ENCODE results near the gene CTAGE4. TPM values are rescaled to one million over a fixed set of nuclear protein-coding genes. Genes with fewer than 3 reads are reported as not detected.

CTAGE4 gene
- total and polyA plus RNA-seq, 9 of the 15 experiments (the other 6 are each of a cell fraction or from before 2014, with no cell fraction given), result 0.04 to 0.17 (median 0.07) TPM; not detected in 5

DNA sequence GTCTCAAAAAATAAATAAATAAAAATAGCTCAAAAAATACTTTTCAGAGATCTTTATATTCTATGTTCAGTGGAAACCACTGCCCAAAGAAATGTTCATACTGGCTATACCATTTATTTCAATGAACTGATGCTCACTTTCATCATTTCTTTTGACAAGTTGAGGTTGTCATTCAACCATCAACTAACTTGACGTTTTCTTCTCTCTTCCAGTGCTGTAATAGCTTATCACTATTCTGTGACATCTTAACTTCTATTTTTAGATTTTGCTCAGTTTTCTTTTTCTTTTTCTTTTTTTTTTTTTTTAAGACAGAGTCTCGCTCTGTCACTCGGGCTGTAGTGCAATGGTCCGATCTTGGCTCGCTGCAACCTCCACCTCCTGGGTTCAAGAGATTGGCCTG lies 8.7 kb upstream of the CTAGE4 start:
- POLR2A ChIA-PET, result interaction anchor here (0.6 kb wide), 1 partner anchor 236 kb away, joined by 4 read pairs; no protein-coding TSS in a partner anchor
- Histone ChIP-seq H3K27ac (ENCODE audit: extremely low read depth, low read depth, low read length) (no peak overlapping the region), H3K36me3 (ENCODE audit: control insufficient read depth, insufficient read depth, low read length) (no peaks in the 10 kb centered on the region), H3K9me3 (replicated peaks; ENCODE audit: control insufficient read depth, insufficient read depth, low read depth, low read length) (no peaks in the 10 kb centered on the region), H3K9me1 (ENCODE audit: control insufficient read depth, insufficient read depth, low read length) (no peaks in the 10 kb centered on the region), H2AFZ (ENCODE audit: low read depth, low read length) (no peak overlapping the region), H3K4me2 (ENCODE audit: insufficient read depth, low read length) (no peak overlapping the region), H3K27me3 (ENCODE audit: control insufficient read depth in 2 of 2, insufficient read depth in 2 of 2, low read length in 2 of 2) (no peaks in the 10 kb centered on the region), H3K4me3 (no peak overlapping the region), H3K4me1 (replicated peaks in 1 of 2; ENCODE audit: control insufficient read depth in 2 of 2, insufficient read depth in 2 of 2, low read length in 2 of 2) (no peaks in the 10 kb centered on the region), H4K20me1 (replicated peaks; ENCODE audit: control insufficient read depth, insufficient read depth, low read length) (no peaks in the 10 kb centered on the region), H3K79me2 (ENCODE audit: control insufficient read depth, insufficient read depth, low read length) (no peaks in the 10 kb centered on the region), H3K9ac (ENCODE audit: insufficient read depth in 1 of 2, low read depth in 2 of 2, low read length in 2 of 2) (no peak overlapping the region)
- in situ Hi-C loops (cut with MboI), result loop anchor here (25.0 kb wide), 1 partner anchor 163 kb away; no protein-coding TSS in a partner anchor
- no TSS peak for BruUV-seq (replicated peaks)
- 0% methylated on average over 5 of the region's 5 CpGs for WGBS (ENCODE audit: insufficient coverage, low coverage, missing lambda C conversion rate)
- TF ChIP-seq NFATC3 (IDR thresholded peaks at IDR 0.05) (no peak), KLF6 (CRISPR knock-in tag; IDR thresholded peaks at IDR 0.05; ENCODE audit: borderline replicate concordance) (no peak), STAT5A (IDR thresholded peaks at IDR 0.05; ENCODE audit: borderline replicate concordance, low read length) (no peak)
- TF ChIP-seq, protein P1, sequence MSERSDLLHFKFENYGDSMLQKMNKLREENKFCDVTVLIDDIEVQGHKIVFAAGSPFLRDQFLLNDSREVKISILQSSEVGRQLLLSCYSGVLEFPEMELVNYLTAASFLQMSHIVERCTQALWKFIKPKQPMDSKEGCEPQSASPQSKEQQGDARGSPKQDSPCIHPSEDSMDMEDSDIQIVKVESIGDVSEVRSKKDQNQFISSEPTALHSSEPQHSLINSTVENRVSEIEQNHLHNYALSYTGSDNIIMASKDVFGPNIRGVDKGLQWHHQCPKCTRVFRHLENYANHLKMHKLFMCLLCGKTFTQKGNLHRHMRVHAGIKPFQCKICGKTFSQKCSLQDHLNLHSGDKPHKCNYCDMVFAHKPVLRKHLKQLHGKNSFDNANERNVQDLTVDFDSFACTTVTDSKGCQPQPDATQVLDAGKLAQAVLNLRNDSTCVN (CRISPR knock-in tag; IDR thresholded peaks at IDR 0.05), result no peak
- CTCF ChIA-PET (ENCODE audit: low intra/inter-chr PET ratio), result no interaction called here
- no peak for ATAC-seq
- intact Hi-C loops (cut with micrococcal nuclease), result loop anchor here (10.0 kb wide), 1 partner anchor 220 kb away; no protein-coding TSS in a partner anchor
- no peak for FAIRE-seq
- no peak for DNase-seq (ENCODE audit: extremely low read depth in 1 of 4, low spot score in 3 of 4)

Measured in K562 (cell line).